Thyroid gland (tissue), 4 donors: Measurements from ENCODE around the gene KRTAP12-1.

ENCODE experiments used
- POLR2A ChIP-seq, 2 donors: fragments of 450-650 bp; IDR thresholded peaks; one replicate each; pipeline ENCODE4 v1.6.1; 2017; ENCODE audit warnings: antibody characterized with exemption in 2 of 2, mild to moderate bottlenecking in 2 of 2, moderate library complexity in 1 of 2
- TF ChIP-seq, protein P1 (sequence below), 6 experiments: fragments of 200-600 bp in 3 of 6; fragments of 450-650 bp in 3 of 6; sonication (generic) in 3 of 6; IDR thresholded peaks; one replicate each; pipeline ENCODE4 v1.5.1; 2016 to 2019; ENCODE audit warnings: antibody characterized with exemption in 6 of 6, mild to moderate bottlenecking in 2 of 6, inconsistent platforms in 1 of 6, moderate library complexity in 1 of 6

DNA sequence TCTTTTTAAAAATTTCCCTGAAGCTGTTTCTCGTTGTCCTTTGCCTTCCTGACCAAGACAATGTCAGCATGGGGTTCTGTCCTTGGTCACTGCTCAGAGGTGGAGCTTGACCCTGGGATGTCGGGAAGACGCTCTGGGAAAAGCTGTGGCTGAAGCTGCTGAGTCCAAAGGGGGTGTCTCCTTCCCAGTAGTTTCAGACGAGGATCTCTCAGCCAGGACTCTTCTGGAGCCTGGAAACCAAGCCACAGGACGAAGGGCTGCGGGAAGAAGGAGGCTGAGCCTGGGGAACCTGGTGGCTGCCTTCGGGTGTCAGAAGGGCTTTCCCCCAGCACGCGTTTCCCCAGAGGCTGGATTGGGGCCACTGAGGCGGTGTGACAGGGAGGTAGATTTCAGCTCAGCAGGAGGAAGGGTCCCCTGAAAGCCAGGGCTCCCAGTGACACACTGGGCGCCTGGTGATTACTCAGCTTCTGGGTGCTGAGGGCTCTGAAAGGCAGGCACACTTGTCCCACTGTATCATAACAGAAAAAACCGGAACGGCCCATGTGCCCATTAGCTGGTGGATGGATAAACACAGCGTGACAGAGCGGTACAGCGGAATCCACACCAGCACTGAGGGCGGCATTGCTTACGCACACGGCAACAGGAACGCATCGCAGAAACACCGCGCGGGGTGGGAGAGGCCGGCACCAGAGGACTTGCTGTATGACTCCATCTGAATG lies 5.0 kb upstream of the KRTAP12-1 start:
- TF ChIP-seq, protein P1, sequence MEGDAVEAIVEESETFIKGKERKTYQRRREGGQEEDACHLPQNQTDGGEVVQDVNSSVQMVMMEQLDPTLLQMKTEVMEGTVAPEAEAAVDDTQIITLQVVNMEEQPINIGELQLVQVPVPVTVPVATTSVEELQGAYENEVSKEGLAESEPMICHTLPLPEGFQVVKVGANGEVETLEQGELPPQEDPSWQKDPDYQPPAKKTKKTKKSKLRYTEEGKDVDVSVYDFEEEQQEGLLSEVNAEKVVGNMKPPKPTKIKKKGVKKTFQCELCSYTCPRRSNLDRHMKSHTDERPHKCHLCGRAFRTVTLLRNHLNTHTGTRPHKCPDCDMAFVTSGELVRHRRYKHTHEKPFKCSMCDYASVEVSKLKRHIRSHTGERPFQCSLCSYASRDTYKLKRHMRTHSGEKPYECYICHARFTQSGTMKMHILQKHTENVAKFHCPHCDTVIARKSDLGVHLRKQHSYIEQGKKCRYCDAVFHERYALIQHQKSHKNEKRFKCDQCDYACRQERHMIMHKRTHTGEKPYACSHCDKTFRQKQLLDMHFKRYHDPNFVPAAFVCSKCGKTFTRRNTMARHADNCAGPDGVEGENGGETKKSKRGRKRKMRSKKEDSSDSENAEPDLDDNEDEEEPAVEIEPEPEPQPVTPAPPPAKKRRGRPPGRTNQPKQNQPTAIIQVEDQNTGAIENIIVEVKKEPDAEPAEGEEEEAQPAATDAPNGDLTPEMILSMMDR (IDR thresholded peaks at IDR 0.05) = no peak
- TF ChIP-seq POLR2A (IDR thresholded peaks at IDR 0.05) = no peak
